ENCODE results near the gene KCNK18. TPM values are rescaled to one million over a fixed set of nuclear protein-coding genes. Genes with fewer than 3 reads are reported as not detected.

KCNK18 gene
- total RNA-seq, 1 experiment from 2014 or later, result not detected

GRCh38 chr10:117222552-117222951 lies 25.3 kb downstream of the KCNK18 start:
- Histone ChIP-seq H4K20me1 (ENCODE audit: control insufficient read depth, insufficient read depth, insufficient read length) (no peaks in the 10 kb centered on the region), H2BK12ac (ENCODE audit: insufficient read length, low read depth, low read length) (no peak overlapping the region), H3K14ac (ENCODE audit: insufficient read depth, low read length) (no peak overlapping the region), H4K8ac (replicated peaks; ENCODE audit: insufficient read length, low read depth, low read length) (no peak overlapping the region), H3K79me1 (ENCODE audit: insufficient read depth, low read depth, low read length, poor library complexity, severe bottlenecking) (no peaks in the 10 kb centered on the region), H3K4me2 (ENCODE audit: insufficient read depth, insufficient read length, low read length) (no peak overlapping the region), H2AFZ (ENCODE audit: low read length) (no peak overlapping the region), H3K18ac (ENCODE audit: insufficient read length, low read depth, low read length) (no peak overlapping the region), H3K23ac (ENCODE audit: insufficient read length, low read depth, low read length) (no peak overlapping the region), H2BK120ac (ENCODE audit: low read depth, low read length, poor library complexity, severe bottlenecking) (no peak overlapping the region), H2BK20ac (ENCODE audit: low read depth, low read length, poor library complexity, severe bottlenecking) (no peak overlapping the region), H3K4me1 (ENCODE audit: insufficient read depth, low read length) (no peaks in the 10 kb centered on the region; the same call in 1 of the 2 replicates), H4K91ac (ENCODE audit: insufficient read length, low read depth, low read length) (no peak overlapping the region), H3K27me3 (ENCODE audit: insufficient read depth, low read length) (no peaks in the 10 kb centered on the region; the same call in 1 of the 2 replicates), H3K9ac (ENCODE audit: extremely low read depth, insufficient read length, low read length) (no peak overlapping the region), H3T11ph (ENCODE audit: low read length) (no peak overlapping the region), H3K23me2 (ENCODE audit: insufficient read length, low read depth, low read length, poor library complexity, severe bottlenecking) (no peaks in the 10 kb centered on the region), H4K5ac (ENCODE audit: insufficient read length, low read depth, low read length) (no peak overlapping the region), H2AK5ac (ENCODE audit: insufficient read length, low read length) (no peak overlapping the region), H3K9me3 (ENCODE audit: control insufficient read depth, low read depth, low read length) (no peaks in the 10 kb centered on the region), H2BK5ac (ENCODE audit: insufficient read length, low read length) (no peak overlapping the region), H3K4ac (ENCODE audit: low read depth, low read length) (no peak overlapping the region), H3K56ac (ENCODE audit: insufficient read length, low read depth, low read length) (no peak overlapping the region), H3K79me2 (ENCODE audit: insufficient read depth, low read length) (no peaks in the 10 kb centered on the region), H2BK15ac (ENCODE audit: low read depth, low read length) (no peak overlapping the region), H3K27ac (ENCODE audit: insufficient read length, low read depth, low read length) (no peak overlapping the region)
- H3K9me3 Mint-ChIP-seq, result no peaks in the 10 kb centered on the region
- TF ChIP-seq, protein P1, sequence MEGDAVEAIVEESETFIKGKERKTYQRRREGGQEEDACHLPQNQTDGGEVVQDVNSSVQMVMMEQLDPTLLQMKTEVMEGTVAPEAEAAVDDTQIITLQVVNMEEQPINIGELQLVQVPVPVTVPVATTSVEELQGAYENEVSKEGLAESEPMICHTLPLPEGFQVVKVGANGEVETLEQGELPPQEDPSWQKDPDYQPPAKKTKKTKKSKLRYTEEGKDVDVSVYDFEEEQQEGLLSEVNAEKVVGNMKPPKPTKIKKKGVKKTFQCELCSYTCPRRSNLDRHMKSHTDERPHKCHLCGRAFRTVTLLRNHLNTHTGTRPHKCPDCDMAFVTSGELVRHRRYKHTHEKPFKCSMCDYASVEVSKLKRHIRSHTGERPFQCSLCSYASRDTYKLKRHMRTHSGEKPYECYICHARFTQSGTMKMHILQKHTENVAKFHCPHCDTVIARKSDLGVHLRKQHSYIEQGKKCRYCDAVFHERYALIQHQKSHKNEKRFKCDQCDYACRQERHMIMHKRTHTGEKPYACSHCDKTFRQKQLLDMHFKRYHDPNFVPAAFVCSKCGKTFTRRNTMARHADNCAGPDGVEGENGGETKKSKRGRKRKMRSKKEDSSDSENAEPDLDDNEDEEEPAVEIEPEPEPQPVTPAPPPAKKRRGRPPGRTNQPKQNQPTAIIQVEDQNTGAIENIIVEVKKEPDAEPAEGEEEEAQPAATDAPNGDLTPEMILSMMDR (conservative IDR thresholded peaks at IDR 0.05), result no peak
- no peaks in the 10 kb centered on the region for H3K36me3 Mint-ChIP-seq (ENCODE audit: insufficient read depth in 1 of 3, low read depth in 3 of 3)
- peaks cover 25 to 40% of the 10 kb centered on the region in 2 experiments for H3K4me1 Mint-ChIP-seq
- no CpG with 5 or more reads among the region's 5 CpGs for WGBS (ENCODE audit: extremely low coverage, insufficient read length, low lambda C conversion rate)
- DNase-seq, result no peak
- H3K4me3 Mint-ChIP-seq, result no peak overlapping the region
- H3K27ac Mint-ChIP-seq, result no peak overlapping the region; a peak in 1 of 7 replicates
- peaks cover 27% of the 10 kb centered on the region for H3K27me3 Mint-ChIP-seq (ENCODE audit: low read depth)

All from H9 (cell line).